A673 (cell line): ENCODE data around the gene LYRM2. TPM values are rescaled to one million over a fixed set of nuclear protein-coding genes. Genes with fewer than 3 reads are reported as not detected.
"Not testable (repeated sequence)": the region's sequence is repeated elsewhere in the genome, so short reads cannot be mapped to it uniquely, and the experiment has no call there.

Source experiments
- BruUV-seq: library from RNA; stranded (reverse); fragments of 400-500 nt; replicated peaks from 2 replicates; lab custom pipeline; 2021; lab: Mats Ljungman, UMichigan
- CTCF ChIA-PET: fragments of 300-600 bp; sonication (Branson Sonifier 250); formaldehyde crosslinking; loops from one replicate; lab custom pipeline; 2022; ENCODE audit warnings: antibody characterized with exemption; lab: Charles Lee
- POLR2A ChIA-PET: fragments of 300-600 bp; sonication (Branson Sonifier 250); formaldehyde crosslinking; loops from one replicate; lab custom pipeline; 2022; ENCODE audit warnings: antibody characterized with exemption; ENCODE audit not compliant: low non-redundant PET; lab: Charles Lee
- DNase-seq: peaks from one replicate; pipeline ENCODE4 v3.0.0-alpha.2; 2015; ENCODE audit warnings: low spot score
- H3K27ac ChIP-seq: fragments of 200-600 bp; sonication (generic); 2 replicates; pipeline ENCODE4 v1.5.1; 2016; ENCODE audit warnings: mixed run types, low read depth, mild to moderate bottlenecking, mixed read lengths, antibody characterized with exemption, low read length; ENCODE audit not compliant: poor library complexity, severe bottlenecking
- H3K27me3 ChIP-seq: fragments of 200-600 bp; sonication (generic); replicated peaks from 2 replicates; pipeline ENCODE4 v1.6.1; 2017; ENCODE audit warnings: mixed run types, low read depth, mild to moderate bottlenecking, mixed read lengths, antibody characterized with exemption, low read length; ENCODE audit not compliant: insufficient read depth, poor library complexity
- H3K36me3 ChIP-seq: fragments of 200-600 bp; sonication (generic); 2 replicates; pipeline ENCODE4 v1.6.1; 2016; ENCODE audit warnings: mixed run types, mild to moderate bottlenecking, mixed read lengths, antibody characterized with exemption, low read length; ENCODE audit not compliant: insufficient read depth, poor library complexity, severe bottlenecking
- H3K4me1 ChIP-seq: fragments of 200-600 bp; sonication (generic); 2 replicates; pipeline ENCODE4 v1.6.1; 2017; ENCODE audit warnings: mixed run types, mild to moderate bottlenecking, mixed read lengths, antibody characterized with exemption, low read length; ENCODE audit not compliant: insufficient read depth, poor library complexity, severe bottlenecking
- H3K4me3 ChIP-seq: fragments of 200-600 bp; sonication (generic); 2 replicates; pipeline ENCODE4 v1.5.1; 2016; ENCODE audit warnings: low read depth, mixed run types, mild to moderate bottlenecking, mixed read lengths, low read length; ENCODE audit not compliant: poor library complexity, severe bottlenecking
- H3K9me3 ChIP-seq: fragments of 200-600 bp; sonication (generic); 2 replicates; pipeline ENCODE4 v1.6.1; 2016; ENCODE audit warnings: mixed run types, low read depth, mild to moderate bottlenecking, mixed read lengths, antibody characterized with exemption, low read length; ENCODE audit not compliant: poor library complexity, severe bottlenecking
- EZH2 ChIP-seq: fragments of 200-600 bp; sonication (generic); IDR thresholded peaks from 2 replicates; pipeline ENCODE4 v1.6.1; 2017; ENCODE audit warnings: borderline replicate concordance, low read depth, mild to moderate bottlenecking, mixed read lengths, antibody characterized with exemption, low read length; ENCODE audit not compliant: poor library complexity, severe bottlenecking
- intact Hi-C: fragments of 100-400 bp; cut with micrococcal nuclease; formaldehyde crosslinking; loops from one replicate; pipeline ENCODE4 v1.10.0; 2022; ENCODE audit not compliant: unreplicated experiment
- total RNA-seq: library from RNA; stranded (reverse); gene quantifications from 2 replicates; pipeline ENCODE4 v1.2.3, GENCODE V29; 2021
- TF ChIP-seq, protein P1 (sequence below): fragments of 300-800, 200-600 bp; sonication (generic); conservative IDR thresholded peaks from 2 replicates; pipeline ENCODE4 v1.5.1; 2017; ENCODE audit warnings: low read depth, mild to moderate bottlenecking, antibody characterized with exemption, low read length, moderate library complexity, mixed read lengths

The LYRM2 gene
- total RNA-seq, 1 experiment from 2014 or later: 68.2 TPM

DNA sequence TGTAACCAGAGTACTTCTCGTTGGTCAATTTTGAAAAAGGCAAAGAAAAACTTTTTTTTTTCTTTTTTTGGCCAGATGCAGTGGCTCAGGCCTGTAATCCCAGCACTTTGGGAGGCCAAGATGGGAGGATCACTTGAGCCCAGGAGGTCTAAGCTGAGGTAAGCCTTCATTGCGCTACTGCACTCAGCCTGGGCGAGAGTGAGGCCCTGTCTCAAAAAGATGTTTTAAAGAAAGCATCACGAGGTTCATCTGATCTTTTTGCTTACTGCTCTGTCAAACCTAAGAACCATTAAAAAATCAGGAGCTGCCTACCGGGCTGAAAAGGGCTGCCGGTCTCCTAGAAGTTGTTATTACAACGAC, 607 bp downstream of the LYRM2 start:
- peaks cover 11% of the 10 kb centered on the region for H3K4me1 ChIP-seq
- intact Hi-C loops: loop anchor here (1.0 kb wide), 1 partner anchor 205 kb away; the partner anchor contains the start of gene ANKRD6
- no TSS peak for BruUV-seq
- no peaks in the 10 kb centered on the region for H3K27me3 ChIP-seq
- H3K9me3 ChIP-seq: no peaks in the 10 kb centered on the region
- H3K27ac ChIP-seq: peak overlapping the region; percentile 76
- peak overlapping the region; percentile 56 for H3K4me3 ChIP-seq
- no peak for TF ChIP-seq EZH2
- TF ChIP-seq, protein P1, sequence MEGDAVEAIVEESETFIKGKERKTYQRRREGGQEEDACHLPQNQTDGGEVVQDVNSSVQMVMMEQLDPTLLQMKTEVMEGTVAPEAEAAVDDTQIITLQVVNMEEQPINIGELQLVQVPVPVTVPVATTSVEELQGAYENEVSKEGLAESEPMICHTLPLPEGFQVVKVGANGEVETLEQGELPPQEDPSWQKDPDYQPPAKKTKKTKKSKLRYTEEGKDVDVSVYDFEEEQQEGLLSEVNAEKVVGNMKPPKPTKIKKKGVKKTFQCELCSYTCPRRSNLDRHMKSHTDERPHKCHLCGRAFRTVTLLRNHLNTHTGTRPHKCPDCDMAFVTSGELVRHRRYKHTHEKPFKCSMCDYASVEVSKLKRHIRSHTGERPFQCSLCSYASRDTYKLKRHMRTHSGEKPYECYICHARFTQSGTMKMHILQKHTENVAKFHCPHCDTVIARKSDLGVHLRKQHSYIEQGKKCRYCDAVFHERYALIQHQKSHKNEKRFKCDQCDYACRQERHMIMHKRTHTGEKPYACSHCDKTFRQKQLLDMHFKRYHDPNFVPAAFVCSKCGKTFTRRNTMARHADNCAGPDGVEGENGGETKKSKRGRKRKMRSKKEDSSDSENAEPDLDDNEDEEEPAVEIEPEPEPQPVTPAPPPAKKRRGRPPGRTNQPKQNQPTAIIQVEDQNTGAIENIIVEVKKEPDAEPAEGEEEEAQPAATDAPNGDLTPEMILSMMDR: no peak
- H3K36me3 ChIP-seq: peaks cover 18% of the 10 kb centered on the region
- no peak for DNase-seq
- CTCF ChIA-PET: interaction anchor here (0.6 to 1.1 kb wide), 2 partner anchors 266 to 302 kb away, joined by 3 to 8 read pairs; no protein-coding TSS in a partner anchor
- POLR2A ChIA-PET: no interaction called here

DNA sequence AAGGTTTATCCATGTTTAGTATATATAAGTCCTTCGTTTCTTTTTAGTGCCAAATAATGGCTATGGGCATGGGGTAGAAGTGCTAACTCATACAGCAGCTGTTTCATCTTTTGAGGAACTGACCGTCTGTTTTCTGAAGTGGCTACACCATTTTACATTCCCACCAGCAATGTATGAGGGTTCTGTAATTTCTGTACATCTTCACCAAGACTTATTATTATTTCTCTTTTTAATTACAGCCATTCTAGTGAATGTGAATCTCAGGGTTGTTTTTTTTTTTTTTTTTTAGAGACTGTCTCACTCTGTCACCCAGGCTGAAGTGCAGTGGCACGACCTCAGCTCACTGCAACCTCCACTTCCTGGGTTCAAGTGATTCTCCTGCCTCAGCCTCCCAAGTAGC, 2.1 kb downstream of the LYRM2 start:
- H3K4me3 ChIP-seq, DNase-seq, H3K27ac ChIP-seq, intact Hi-C loops, H3K9me3 ChIP-seq, CTCF ChIA-PET, POLR2A ChIA-PET, H3K27me3 ChIP-seq, BruUV-seq: not testable (repeated sequence)
- H3K36me3 ChIP-seq: peaks cover 15% of the 10 kb centered on the region
- peaks cover 11% of the 10 kb centered on the region for H3K4me1 ChIP-seq

DNA sequence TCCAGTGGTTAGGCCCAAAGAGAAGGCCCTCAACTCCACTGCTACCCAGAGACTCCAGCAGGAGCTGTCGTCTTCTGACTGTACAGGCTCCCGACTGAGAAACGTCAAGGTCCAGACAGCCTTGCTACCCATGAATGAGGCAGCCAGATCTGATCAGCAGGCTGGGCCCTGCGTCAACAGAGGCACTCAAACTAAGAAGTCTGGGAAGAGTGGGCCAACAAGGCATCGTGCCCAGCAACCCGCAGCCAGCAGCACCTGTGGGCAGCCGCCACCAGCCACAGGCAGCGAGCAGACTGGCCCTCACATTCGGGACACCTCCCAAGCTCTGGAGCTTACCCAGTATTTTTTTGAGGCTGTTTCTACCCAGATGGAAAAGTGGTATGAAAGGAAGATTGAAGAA, 8.1 kb downstream of the LYRM2 start:
- ChIA-PET CTCF (no interaction called here), POLR2A (no interaction called here)
- Histone ChIP-seq H3K27me3 (no peaks in the 10 kb centered on the region), H3K36me3 (peaks cover 6% of the 10 kb centered on the region), H3K9me3 (no peaks in the 10 kb centered on the region), H3K4me1 (no peaks in the 10 kb centered on the region), H3K4me3 (no peak overlapping the region), H3K27ac (no peak overlapping the region)
- intact Hi-C loops: no loop called here
- no peak for DNase-seq
- TF ChIP-seq EZH2: no peak
- TF ChIP-seq, protein P1: no peak
- BruUV-seq: no TSS peak

DNA sequence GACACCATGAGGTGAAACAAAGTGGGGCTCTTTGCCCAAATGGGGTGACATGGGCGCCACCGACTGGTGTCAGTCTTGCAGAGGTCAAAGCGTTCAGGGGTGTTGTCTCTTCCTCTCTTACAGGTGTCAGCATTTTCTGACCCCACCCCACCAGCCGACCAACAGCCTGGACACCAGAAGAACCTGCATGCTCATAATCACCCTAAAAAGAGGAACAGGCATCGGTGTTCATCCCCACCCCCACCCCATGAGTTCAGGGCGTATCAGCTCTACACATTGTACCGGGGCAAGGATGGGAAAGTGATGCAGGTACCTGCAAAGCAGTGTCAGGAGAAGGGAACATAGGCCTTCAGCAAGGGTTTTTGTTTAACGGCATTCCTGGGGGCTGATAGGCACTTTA, 14.8 kb downstream of the LYRM2 start:
- TF ChIP-seq, protein P1: no peak
- no peak for TF ChIP-seq EZH2
- H3K4me1 ChIP-seq: no peaks in the 10 kb centered on the region
- intact Hi-C loops: no loop called here
- no peak for DNase-seq
- H3K36me3 ChIP-seq: peaks cover 9% of the 10 kb centered on the region
- ChIA-PET POLR2A (no interaction called here), CTCF (no interaction called here)
- H3K27ac ChIP-seq: no peak overlapping the region
- no peak overlapping the region for H3K4me3 ChIP-seq
- no TSS peak for BruUV-seq
- H3K9me3 ChIP-seq: no peaks in the 10 kb centered on the region
- no peaks in the 10 kb centered on the region for H3K27me3 ChIP-seq
